Neural cell (in vitro differentiated cells): Measurements from ENCODE around the gene AQP4. TPM values are rescaled to one million over a fixed set of nuclear protein-coding genes. Genes with fewer than 3 reads are reported as not detected.

Experiments used
- H2AFZ ChIP-seq: fragments of 200-600, 300-800 bp; sonication (generic), shearing (Covaris generic); 2 replicates; pipeline ENCODE4 v1.6.0; 2014; ENCODE audit warnings: low read depth, mild to moderate bottlenecking, antibody characterized with exemption, low read length, moderate library complexity
- H3F3A ChIP-seq: fragments of 200-600 bp; shearing (Covaris generic); 2 replicates; pipeline ENCODE4 v1.6.1; 2016; ENCODE audit warnings: mild to moderate bottlenecking, moderate library complexity, mixed read lengths, antibody characterized with exemption, low read length; ENCODE audit not compliant: insufficient read depth, poor library complexity, severe bottlenecking
- H3K27ac ChIP-seq: fragments of 200-600, 300-800 bp; sonication (generic), shearing (Covaris generic); 2 replicates; pipeline ENCODE4 v1.5.1; 2014; ENCODE audit warnings: mild to moderate bottlenecking, low read length, moderate library complexity
- H3K27me3 ChIP-seq: fragments of 300-800, 200-600 bp; sonication (generic), shearing (Covaris generic); 2 replicates; pipeline ENCODE4 v1.6.0; 2014; ENCODE audit warnings: mild to moderate bottlenecking, low read depth, low read length, moderate library complexity; ENCODE audit not compliant: insufficient read depth
- H3K36me3 ChIP-seq: fragments of 300-800, 200-600 bp; sonication (generic), shearing (Covaris generic); 2 replicates; pipeline ENCODE4 v1.5.1; 2014; ENCODE audit warnings: mild to moderate bottlenecking, antibody characterized with exemption, low read length, moderate library complexity; ENCODE audit not compliant: insufficient read depth
- H3K4me2 ChIP-seq: fragments of 300-800, 200-600 bp; sonication (generic), shearing (Covaris generic); 2 replicates; pipeline ENCODE4 v1.6.0; 2014; ENCODE audit warnings: mild to moderate bottlenecking, low read length
- H3K4me3 ChIP-seq: fragments of 300-800, 200-600 bp; sonication (generic), shearing (Covaris generic); 2 replicates; pipeline ENCODE4 v1.5.1; 2014; ENCODE audit warnings: mild to moderate bottlenecking, low read length, moderate library complexity
- H3K79me2 ChIP-seq: fragments of 200-600 bp; shearing (Covaris generic); replicated peaks from 2 replicates; pipeline ENCODE4 v1.6.0; 2014; ENCODE audit warnings: mild to moderate bottlenecking, low read length, moderate library complexity; ENCODE audit not compliant: insufficient read depth
- H3K9ac ChIP-seq: fragments of 300-800, 200-600 bp; sonication (generic), shearing (Covaris generic); 2 replicates; pipeline ENCODE4 v1.6.1; 2016; ENCODE audit warnings: mild to moderate bottlenecking, low read length, mixed read lengths
- H3K9me2 ChIP-seq: fragments of 200-600 bp; shearing (Covaris generic); 2 replicates; pipeline ENCODE4 v1.6.1; 2016; ENCODE audit warnings: mild to moderate bottlenecking, low read length, mixed read lengths; ENCODE audit not compliant: insufficient read depth
- H3K9me3 ChIP-seq: fragments of 200-600, 300-800 bp; sonication (generic), shearing (Covaris generic); 2 replicates; pipeline ENCODE4 v1.6.1; 2016; ENCODE audit warnings: mild to moderate bottlenecking, mixed run types, low read length, moderate library complexity, mixed read lengths
- H4K20me1 ChIP-seq: fragments of 200-600 bp; shearing (Covaris generic); 2 replicates; pipeline ENCODE4 v1.6.1; 2016; ENCODE audit warnings: mild to moderate bottlenecking, mixed run types; ENCODE audit not compliant: insufficient read depth
- EP300 ChIP-seq: fragments of 450-650 bp; conservative IDR thresholded peaks from 2 replicates; pipeline ENCODE4 v1.6.1; 2014; ENCODE audit warnings: antibody characterized with exemption, mild to moderate bottlenecking, moderate library complexity; ENCODE audit not compliant: poor library complexity, severe bottlenecking
- EZH2 ChIP-seq: fragments of 200-600, 300-800 bp; shearing (Covaris generic), sonication (generic); IDR thresholded peaks from 2 replicates; pipeline ENCODE4 v1.6.1; 2014; ENCODE audit warnings: antibody characterized with exemption, low read length, borderline replicate concordance, mild to moderate bottlenecking; ENCODE audit not compliant: insufficient read depth, poor library complexity, severe bottlenecking
- MXI1 ChIP-seq: fragments of 450-650 bp; conservative IDR thresholded peaks from 2 replicates; pipeline ENCODE4 v1.6.1; 2014; ENCODE audit warnings: antibody characterized with exemption, mild to moderate bottlenecking; ENCODE audit not compliant: poor library complexity, severe bottlenecking
- POLR2AphosphoS5 ChIP-seq: IDR thresholded peaks from 2 replicates; pipeline ENCODE4 v1.6.1; 2012
- RAD21 ChIP-seq: fragments of 450-650 bp; conservative IDR thresholded peaks from 2 replicates; pipeline ENCODE4 v1.6.1; 2014; ENCODE audit warnings: antibody characterized with exemption, mild to moderate bottlenecking, moderate library complexity
- REST ChIP-seq: IDR thresholded peaks from 2 replicates; pipeline ENCODE4 v1.6.1; 2012; ENCODE audit warnings: borderline replicate concordance
- SMC3 ChIP-seq: fragments of 450-650 bp; conservative IDR thresholded peaks from 2 replicates; pipeline ENCODE4 v1.6.1; 2014; ENCODE audit warnings: antibody characterized with exemption, mild to moderate bottlenecking, moderate library complexity; ENCODE audit not compliant: poor library complexity
- TAF1 ChIP-seq: IDR thresholded peaks from 2 replicates; pipeline ENCODE4 v1.6.1; 2012; ENCODE audit warnings: low read depth
- polyA plus RNA-seq: library from polyadenylated mRNA; depleted of rRNA; stranded (reverse); fragments of >200 nt; gene quantifications from 2 replicates; pipeline ENCODE4 v1.2.3, GENCODE V29; 2014
- TF ChIP-seq, protein P1 (sequence below): fragments of 450-650 bp; IDR thresholded peaks from 2 replicates; pipeline ENCODE4 v1.5.1; 2014; ENCODE audit warnings: antibody characterized with exemption, mild to moderate bottlenecking, moderate library complexity; ENCODE audit not compliant: poor library complexity, severe bottlenecking

Gene AQP4
- polyA plus RNA-seq, 1 donor from 2014 or later: 0.24 TPM

DNA sequence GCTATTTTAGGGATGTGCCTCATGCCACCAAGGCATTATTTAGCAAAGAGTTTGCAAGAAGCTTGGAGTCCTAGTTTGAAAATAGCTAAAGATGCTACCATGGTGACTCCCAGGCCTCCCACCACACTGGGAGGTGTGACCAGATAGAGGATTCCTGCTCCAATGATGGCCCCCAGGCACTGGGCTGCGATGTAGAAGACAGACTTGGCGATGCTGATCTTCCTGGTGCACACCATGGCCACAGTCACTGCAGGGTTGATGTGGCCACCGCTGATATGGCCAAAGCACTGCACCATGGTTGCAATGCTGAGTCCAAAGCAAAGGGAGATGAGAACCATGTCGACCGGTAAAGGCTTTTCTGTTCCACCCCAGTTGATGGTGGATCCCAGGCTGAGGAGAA lies 3.4 kb downstream of the AQP4 start:
- no peaks in the 10 kb centered on the region for H3K36me3 ChIP-seq
- H3K27me3 ChIP-seq: peaks cover 16% of the 10 kb centered on the region
- H3K9me3 ChIP-seq: no peaks in the 10 kb centered on the region
- no peak overlapping the region for H3K27ac ChIP-seq
- no peaks in the 10 kb centered on the region for H4K20me1 ChIP-seq
- H3K4me2 ChIP-seq: no peak overlapping the region
- no peaks in the 10 kb centered on the region for H3K9me2 ChIP-seq
- no peak overlapping the region for H3K9ac ChIP-seq
- H3K4me3 ChIP-seq: no peak overlapping the region
- no peak overlapping the region for H2AFZ ChIP-seq
- TF ChIP-seq EP300 (no peak), EZH2 (no peak), TAF1 (no peak), SMC3 (no peak), REST (no peak), POLR2AphosphoS5 (no peak), MXI1 (no peak), RAD21 (no peak)
- TF ChIP-seq, protein P1, sequence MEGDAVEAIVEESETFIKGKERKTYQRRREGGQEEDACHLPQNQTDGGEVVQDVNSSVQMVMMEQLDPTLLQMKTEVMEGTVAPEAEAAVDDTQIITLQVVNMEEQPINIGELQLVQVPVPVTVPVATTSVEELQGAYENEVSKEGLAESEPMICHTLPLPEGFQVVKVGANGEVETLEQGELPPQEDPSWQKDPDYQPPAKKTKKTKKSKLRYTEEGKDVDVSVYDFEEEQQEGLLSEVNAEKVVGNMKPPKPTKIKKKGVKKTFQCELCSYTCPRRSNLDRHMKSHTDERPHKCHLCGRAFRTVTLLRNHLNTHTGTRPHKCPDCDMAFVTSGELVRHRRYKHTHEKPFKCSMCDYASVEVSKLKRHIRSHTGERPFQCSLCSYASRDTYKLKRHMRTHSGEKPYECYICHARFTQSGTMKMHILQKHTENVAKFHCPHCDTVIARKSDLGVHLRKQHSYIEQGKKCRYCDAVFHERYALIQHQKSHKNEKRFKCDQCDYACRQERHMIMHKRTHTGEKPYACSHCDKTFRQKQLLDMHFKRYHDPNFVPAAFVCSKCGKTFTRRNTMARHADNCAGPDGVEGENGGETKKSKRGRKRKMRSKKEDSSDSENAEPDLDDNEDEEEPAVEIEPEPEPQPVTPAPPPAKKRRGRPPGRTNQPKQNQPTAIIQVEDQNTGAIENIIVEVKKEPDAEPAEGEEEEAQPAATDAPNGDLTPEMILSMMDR: no peak
- no peaks in the 10 kb centered on the region for H3K79me2 ChIP-seq
- H3F3A ChIP-seq: no peaks in the 10 kb centered on the region

DNA sequence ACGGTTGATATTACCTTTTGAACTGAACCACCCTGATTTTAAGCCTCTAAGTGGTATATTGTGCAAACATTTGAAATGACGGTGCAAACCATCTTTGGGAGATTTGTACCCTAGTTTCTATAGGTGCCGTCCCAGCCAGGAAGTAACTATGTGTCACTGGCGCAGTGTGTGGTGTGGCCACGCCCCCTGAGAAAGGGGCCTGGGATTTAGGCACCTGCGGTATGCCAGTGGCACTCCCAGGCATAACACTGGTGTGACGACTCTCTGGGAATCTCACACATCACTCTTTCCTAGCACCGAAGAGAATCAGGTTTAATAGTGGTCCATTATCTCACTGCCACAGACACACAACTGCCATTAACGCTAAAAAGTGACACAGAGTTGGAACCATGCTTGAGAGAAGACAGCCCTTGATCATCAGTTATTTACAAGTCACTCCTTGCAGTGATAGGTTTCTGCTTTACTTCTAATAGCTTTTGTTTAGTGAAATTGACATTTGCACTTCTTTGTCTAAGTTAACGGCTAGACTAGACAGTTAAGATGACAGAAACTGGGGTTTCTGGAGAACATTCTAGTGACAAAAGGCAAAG lies 11.1 kb downstream of the AQP4 start:
- Histone ChIP-seq H3K9ac (no peak overlapping the region), H3K27me3 (no peaks in the 10 kb centered on the region), H3K9me2 (no peaks in the 10 kb centered on the region), H3F3A (peaks cover 3% of the 10 kb centered on the region), H3K36me3 (no peaks in the 10 kb centered on the region), H3K4me3 (no peak overlapping the region), H2AFZ (no peak overlapping the region), H3K9me3 (no peaks in the 10 kb centered on the region), H3K79me2 (no peaks in the 10 kb centered on the region), H3K4me2 (peak overlapping the region; percentile 3), H3K27ac (peak overlapping the region; percentile 33), H4K20me1 (no peaks in the 10 kb centered on the region)
- TF ChIP-seq EP300 (peak; percentile 89), MXI1 (no peak), RAD21 (no peak), EZH2 (no peak), TAF1 (no peak), SMC3 (no peak), REST (no peak), POLR2AphosphoS5 (peak; percentile 59)
- TF ChIP-seq, protein P1: no peak
